Measurements from ENCODE around the gene COLGALT1. TPM values are rescaled to one million over a fixed set of nuclear protein-coding genes. Genes with fewer than 3 reads are reported as not detected.
A peak's percentile ranks its signal among the peaks of the same experiment; 100 is the strongest.

Gene COLGALT1
- total and polyA plus RNA-seq, 10 of the 15 experiments (the other 5 are each of a cell fraction or from before 2014, with no cell fraction given) = 1.2 to 78.8 (median 29.8) TPM

- TF ChIP-seq ZNF217 (IDR thresholded peaks at IDR 0.05) (peak; percentile 70; the same call in 1 of the 2 replicates), ESRRA (IDR thresholded peaks at IDR 0.05; ENCODE audit: low read length) (no peak), NFIC (IDR thresholded peaks at IDR 0.05; ENCODE audit: low read depth, low read length) (no peak), NR2C1 (IDR thresholded peaks at IDR 0.05) (peak; percentile 55), BCL3 (IDR thresholded peaks at IDR 0.05; ENCODE audit: borderline replicate concordance, insufficient read depth, low read depth, low read length, poor library complexity, severe bottlenecking) (no peak), CHD2 (IDR thresholded peaks at IDR 0.05; ENCODE audit: borderline replicate concordance, low read depth, low read length) (no peak), ZNF592 (IDR thresholded peaks at IDR 0.05) (no peak), SUZ12 (IDR thresholded peaks at IDR 0.05; ENCODE audit: unreplicated experiment) (no peak), IRF4 (IDR thresholded peaks at IDR 0.05; ENCODE audit: low read depth, low read length) (no peak), RELB (IDR thresholded peaks at IDR 0.05; ENCODE audit: low read depth) (peak; percentile 96), MYC (IDR thresholded peaks at IDR 0.05; ENCODE audit: insufficient read depth, insufficient read length, insufficient replicate concordance, low read length, severe bottlenecking) (no peak), BCL11A (IDR thresholded peaks at IDR 0.05; ENCODE audit: low read depth, low read length) (no peak), FOS (IDR thresholded peaks at IDR 0.05; ENCODE audit: borderline replicate concordance, extremely low read depth, insufficient read length) (no peak), BMI1 (IDR thresholded peaks at IDR 0.05; ENCODE audit: borderline replicate concordance) (no peak), CEBPZ (IDR thresholded peaks at IDR 0.05; ENCODE audit: low read depth, low read length) (no peak), HDGF (IDR thresholded peaks at IDR 0.05) (no peak; the same call in 1 of the 2 replicates), EGR1 (IDR thresholded peaks at IDR 0.05; ENCODE audit: borderline replicate concordance in 1 of 2, low read depth in 2 of 2, low read length in 2 of 2) (peak; percentile 30 to 94), MEF2A (IDR thresholded peaks at IDR 0.05; ENCODE audit: insufficient read depth, low read depth, low read length) (no peak), SIX5 (IDR thresholded peaks at IDR 0.05; ENCODE audit: low read depth, low read length, severe bottlenecking) (no peak), NBN (IDR thresholded peaks at IDR 0.05) (peak; percentile 89), TBL1XR1 (IDR thresholded peaks at IDR 0.05; ENCODE audit: low read depth, low read length) (no peak)
Measured at GRCh38 chr19:17555480-17555928, at the start of gene COLGALT1 (continued).

All from GM12878 (cell line).